ENCODE data around the gene USP7.

DNA sequence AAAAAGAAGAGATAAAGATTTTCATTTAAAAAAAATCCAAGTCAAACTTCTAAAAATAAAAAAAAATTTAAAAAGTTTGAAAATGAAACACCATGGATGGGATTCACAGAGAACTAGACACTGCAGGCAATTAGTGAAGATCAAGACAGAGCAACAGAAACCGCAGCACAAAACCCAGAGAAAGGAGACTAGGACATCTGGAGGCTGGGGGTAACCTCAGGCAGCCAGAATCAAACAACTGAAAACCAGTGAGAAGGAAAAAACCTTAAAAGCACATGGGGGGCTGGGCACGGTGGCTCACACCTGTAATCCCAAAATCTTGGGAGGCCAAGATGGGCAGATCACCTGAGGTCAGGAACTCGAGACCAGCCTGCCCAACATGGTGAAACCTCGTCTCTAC lies 50.9 kb downstream of the USP7 start:
- no peak for TF ChIP-seq CTCF (IDR thresholded peaks at IDR 0.05)
- TF ChIP-seq BHLHE40 (IDR thresholded peaks at IDR 0.05; ENCODE audit: low read depth, low read length) = no peak
- TF ChIP-seq CHD2 (IDR thresholded peaks at IDR 0.05; ENCODE audit: low read length, partially characterized antibody) = no peak
- TF ChIP-seq HDAC2 (IDR thresholded peaks at IDR 0.05) = no peak
- no peak for TF ChIP-seq CBX2 (IDR thresholded peaks at IDR 0.05; ENCODE audit: borderline replicate concordance, low read depth)
- no peak for TF ChIP-seq MYC (IDR thresholded peaks at IDR 0.05; ENCODE audit: borderline replicate concordance, low read length)

All from A549 (cell line).